ENCODE results near the gene SLC12A7.
"Not testable (repeated sequence)": the region's sequence is repeated elsewhere in the genome, so short reads cannot be mapped to it uniquely, and the experiment has no call there.

Gene SLC12A7

DNA sequence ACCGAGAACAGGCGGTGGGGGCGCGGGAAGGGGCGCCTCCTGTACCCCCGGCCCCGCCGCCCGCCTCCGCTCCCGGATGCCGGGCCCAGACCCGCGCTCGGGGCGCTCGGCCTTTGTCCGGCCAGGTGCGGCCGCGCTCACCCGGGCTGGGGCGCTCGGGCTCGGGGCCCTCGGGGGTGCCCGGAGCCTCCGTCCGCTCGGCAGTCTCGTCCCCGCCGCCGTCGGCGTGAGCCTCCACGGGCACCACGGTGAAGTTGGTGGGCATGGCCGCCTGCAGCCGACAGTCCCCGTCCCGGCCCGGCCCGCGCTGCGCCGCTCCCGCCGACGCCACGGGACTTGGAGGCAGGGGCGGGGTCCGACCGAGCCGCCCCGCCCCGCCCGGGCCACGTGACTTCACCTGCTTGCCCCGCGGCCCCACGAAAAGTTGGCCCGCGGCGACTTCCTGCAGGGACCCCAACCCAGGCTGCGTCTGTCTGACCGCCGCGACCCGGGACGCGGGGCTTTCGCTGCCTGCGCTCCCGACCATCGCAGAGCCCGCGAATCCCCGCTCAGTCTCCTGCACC is at the start of gene SLC12A7:
TSS of gene SLC12A7 (minus strand) at position 337 of the 563 bp plus-strand sequence. CDS start at position 265, 72 bp downstream.
- peak in 2 of 3 donors; percentile 29 to 59 for DNase-seq (ENCODE audit: low read depth in 3 of 3, low spot score in 1 of 3)

DNA sequence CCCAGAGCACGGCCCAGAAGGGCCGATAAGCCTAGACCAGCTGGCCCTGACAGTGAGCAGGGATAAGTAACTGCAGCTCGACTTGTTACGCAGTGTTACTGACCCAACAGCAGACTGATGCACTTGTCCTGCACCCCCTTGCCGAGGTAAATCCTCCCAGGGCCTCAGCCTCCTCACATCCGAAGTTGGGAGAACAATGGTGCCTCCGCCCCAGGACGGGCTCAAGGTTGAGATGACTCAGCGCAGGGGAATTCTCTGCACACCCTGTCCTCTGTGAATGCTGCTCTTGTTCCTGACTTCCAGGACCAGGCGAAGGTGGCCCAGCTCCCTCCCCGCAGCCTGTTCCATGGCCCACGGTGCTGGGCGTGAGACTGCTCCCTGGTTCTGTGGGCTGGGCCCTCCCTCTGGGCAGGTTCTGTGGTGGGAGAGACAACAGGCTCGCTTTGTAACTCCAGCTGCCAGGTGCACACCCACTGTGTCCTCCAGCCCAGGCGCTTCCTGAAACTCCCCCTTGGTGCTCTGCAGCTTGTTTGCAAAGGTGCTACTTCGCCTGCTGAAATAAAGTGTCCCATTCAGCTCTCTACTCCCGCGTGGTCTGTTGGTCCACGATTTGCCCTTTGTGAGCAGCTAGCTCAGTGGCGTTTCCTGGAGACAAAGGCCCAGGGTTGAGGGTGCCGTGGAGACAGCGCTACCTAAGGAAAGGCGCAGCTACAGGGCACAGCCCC is 49.4 kb upstream of the SLC12A7 start:
- no peak for DNase-seq (ENCODE audit: low read depth in 3 of 3, low spot score in 1 of 3)

GRCh38 chr5:1159774-1160406 is 48.0 kb upstream of the SLC12A7 start:
- no peak for DNase-seq (ENCODE audit: low read depth in 3 of 3, low spot score in 1 of 3)

- no peak for DNase-seq (ENCODE audit: low read depth in 3 of 3, low spot score in 1 of 3)
These were observed 47.4 kb upstream of the SLC12A7 start for GRCh38 chr5:1159341-1159675.

GRCh38 chr5:1158647-1159340 is 46.9 kb upstream of the SLC12A7 start:
- DNase-seq (ENCODE audit: low read depth in 3 of 3, low spot score in 1 of 3) = no peak

DNA sequence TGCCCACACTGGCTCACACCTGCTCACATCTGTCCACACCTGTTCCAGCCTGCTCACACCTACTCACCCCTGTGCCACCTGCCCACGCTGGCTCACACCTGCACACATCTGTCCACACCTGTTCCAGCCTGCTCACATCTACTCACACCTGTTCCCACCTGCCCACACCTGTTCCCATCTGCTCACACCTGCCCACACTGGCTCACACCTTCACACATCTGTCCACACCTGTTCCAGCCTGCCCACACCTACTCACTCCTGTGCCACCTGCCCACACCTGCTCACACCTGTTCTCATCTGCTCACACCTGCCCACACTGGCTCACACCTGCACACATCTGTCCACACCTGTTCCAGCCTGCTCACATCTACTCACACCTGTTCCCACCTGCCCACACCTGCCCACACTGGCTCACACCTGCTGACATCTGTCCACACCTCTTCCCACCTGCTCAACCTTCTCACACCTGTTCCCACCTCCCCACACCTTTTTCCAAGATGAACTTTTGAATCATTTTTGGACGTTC is 45.7 kb upstream of the SLC12A7 start:
- not testable (repeated sequence) for DNase-seq (ENCODE audit: low read depth in 3 of 3, low spot score in 1 of 3)

DNA sequence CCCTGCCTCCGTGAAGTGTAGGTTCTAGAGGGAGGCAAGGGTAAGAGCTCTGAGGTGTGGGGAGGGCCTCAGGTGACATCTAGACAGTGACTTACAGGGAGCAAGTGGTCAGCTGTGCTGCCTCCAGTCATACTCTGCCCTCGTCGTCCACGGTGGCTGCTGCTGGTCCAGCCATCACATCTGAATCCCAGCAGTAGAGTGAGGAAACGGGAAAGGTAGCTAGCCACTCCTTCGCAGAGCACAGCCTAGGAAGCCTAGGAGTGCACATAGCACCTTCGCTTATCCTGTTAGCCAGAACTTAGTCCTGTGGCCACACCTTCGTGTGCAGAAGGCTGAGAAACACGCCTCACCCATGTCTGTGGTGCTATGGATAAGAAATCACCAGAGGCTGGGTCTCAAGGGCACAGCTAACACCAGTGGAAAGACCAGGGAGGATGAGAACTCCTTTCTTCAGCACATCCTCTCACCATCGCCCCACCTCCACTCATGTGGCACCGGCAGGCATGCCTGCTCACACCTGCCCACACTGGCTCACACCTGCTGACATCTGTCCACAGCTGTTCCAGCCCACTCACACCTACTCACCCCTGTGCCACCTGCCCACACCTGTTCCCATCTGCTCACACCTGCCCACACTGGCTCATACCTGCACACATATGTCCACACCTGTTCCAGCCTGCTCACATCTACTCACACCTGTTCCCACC is 45.0 kb upstream of the SLC12A7 start:
- DNase-seq (ENCODE audit: low read depth in 3 of 3, low spot score in 1 of 3) = no peak

- DNase-seq (ENCODE audit: low read depth in 3 of 3, low spot score in 1 of 3) = no peak
These were observed 44.3 kb upstream of the SLC12A7 start for GRCh38 chr5:1156033-1156753.

DNA sequence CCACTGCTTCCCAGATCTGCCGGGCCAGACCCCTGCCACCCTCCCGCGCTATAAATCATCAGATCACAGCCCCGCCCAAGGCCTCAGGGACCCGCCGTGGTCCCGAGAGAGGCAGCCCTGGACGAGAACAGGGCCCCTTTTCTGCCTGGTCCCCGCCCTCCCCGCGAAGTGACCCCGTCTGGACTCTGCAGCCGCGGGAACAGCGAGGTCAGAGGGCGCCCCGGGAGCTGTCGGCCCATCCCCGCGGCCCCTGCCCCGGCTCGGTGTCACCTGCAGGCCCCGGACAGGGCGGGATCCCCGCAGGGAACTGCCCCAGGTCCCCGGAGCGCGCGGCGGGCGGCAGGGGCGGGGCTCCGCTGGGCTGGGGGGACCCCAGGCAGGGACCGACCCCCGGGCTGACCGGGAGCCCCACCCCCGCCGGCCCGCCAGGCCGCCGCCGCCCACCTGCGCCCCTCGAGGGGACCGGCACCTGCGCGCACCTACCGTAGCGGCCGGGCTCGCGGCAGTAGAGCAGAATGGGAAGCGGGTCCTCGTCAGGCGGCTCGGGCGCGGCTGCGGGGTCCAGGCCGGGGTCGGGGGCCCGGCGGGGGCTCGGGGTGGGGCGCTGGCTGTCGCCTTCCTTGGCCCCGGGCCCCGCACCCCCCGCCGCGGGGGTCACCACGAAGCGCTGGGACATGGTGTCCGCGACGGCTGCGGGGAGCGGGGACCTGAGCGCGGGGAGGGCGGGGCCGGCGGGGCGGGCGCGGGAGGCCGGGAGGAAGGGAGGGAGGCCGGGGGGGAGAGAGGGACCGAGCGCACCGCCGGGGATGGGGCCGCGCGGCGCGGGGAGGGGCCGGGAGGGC is 43.5 kb upstream of the SLC12A7 start:
- DNase-seq (ENCODE audit: low read depth in 3 of 3, low spot score in 1 of 3) = no peak

DNA sequence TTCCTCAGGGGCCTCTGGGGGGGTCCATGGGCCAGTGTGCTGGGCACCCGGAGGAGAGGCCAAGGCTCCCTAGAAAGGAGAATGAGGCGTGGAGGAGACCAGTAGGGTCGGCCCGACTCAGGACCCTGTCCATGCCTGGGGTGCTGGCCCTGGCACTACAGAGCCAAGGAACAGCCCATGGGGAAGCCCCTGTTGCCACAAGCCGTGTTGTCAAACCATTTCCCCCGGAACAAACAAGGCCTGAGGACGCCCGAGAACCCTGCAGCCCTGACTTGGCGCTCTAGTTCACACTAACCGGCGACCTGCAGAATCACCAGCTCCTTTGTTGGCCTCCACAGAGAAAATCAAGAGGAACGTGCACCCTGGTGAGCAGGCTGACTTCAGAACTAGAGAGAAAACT is 41.6 kb upstream of the SLC12A7 start:
- DNase-seq (ENCODE audit: low read depth in 3 of 3, low spot score in 1 of 3) = no peak

DNA sequence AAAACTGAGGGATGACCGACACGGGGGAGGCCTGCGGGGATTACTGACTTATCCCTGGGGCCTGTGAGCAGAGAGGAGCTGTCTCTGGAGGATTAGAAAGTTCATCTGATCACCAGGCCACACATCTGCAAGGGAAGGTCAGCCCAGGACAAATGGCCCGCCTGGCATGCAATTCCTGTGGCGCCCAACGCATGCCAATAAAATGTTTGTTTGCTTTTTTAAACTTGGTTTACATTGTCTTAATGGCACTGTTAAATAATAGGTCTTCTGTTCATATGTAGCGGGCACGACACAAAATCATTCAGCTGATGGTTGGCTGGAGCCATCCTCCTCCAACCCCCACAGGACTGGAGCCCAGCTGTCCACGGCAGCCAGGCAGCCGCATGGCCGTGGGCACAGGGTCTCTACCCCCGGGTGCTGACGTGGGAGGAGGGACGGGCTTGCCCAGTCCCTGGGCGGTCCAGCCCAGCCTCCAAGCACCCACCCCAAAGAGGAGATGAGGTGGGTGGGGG is 41.0 kb upstream of the SLC12A7 start:
- no peak for DNase-seq (ENCODE audit: low read depth in 3 of 3, low spot score in 1 of 3)

DNA sequence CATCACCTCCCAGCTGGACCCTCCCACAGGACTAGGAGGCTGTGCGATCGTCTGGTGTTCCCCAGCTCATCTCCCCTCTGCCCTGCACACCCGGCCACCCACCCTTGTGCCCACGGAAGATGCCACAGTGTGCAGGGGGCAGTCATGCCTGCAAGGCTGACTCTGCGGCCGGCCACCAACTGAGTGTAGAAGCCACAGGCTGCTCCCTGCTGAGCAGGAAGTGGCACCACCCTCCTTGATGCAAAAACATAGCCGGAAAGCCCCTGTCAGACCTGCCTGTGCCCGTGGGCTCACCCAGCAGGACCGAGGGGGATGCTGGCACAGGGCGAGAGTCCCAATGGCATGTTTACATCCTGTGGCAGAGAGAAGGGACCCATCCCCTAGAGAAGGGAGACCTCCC is 40.3 kb upstream of the SLC12A7 start:
- no peak for DNase-seq (ENCODE audit: low read depth in 3 of 3, low spot score in 1 of 3)

GRCh38 chr5:1151316-1151715 is 39.5 kb upstream of the SLC12A7 start:
- DNase-seq (ENCODE audit: low read depth in 3 of 3, low spot score in 1 of 3) = no peak

DNA sequence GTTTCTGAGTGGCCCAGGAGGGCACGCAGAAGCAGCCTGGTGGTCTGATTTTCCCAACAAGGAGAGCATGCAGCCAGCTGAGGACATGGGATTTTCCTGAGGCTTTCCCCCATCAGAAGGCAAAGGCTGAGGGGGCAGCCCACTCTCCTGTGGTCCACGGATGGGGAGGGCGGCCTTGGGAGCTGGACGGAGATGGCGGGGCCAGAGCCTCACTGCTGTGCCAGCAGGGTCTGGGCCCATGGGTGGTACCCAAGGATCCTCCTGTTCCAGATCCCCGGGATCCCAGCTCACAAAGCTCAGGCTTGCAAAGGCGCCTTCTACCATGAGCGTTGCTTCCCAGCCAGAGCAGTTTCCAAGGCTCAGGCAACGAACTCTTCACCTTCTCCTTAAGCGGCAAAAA is 39.0 kb upstream of the SLC12A7 start:
- DNase-seq (ENCODE audit: low read depth in 3 of 3, low spot score in 1 of 3) = no peak

- no peak for DNase-seq (ENCODE audit: low read depth in 3 of 3, low spot score in 1 of 3)
These were observed 33.0 kb upstream of the SLC12A7 start for GRCh38 chr5:1144638-1145396.

- DNase-seq (ENCODE audit: low read depth in 3 of 3, low spot score in 1 of 3) = no peak
These were observed 32.2 kb upstream of the SLC12A7 start for GRCh38 chr5:1144089-1144488.

DNA sequence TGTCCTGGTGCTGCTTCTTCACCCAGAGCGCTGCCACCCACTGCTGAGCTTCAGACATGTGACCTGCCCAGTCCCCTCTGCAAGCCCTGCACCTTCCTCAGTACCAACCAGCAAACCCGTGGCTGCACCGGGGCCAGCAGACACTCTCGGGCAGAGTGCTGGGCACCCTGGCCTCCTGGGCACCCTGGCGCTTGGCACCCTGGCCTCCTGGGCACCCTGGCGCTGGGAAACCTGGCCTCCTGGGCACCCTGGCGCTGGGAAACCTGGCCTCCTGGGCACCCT is 31.7 kb upstream of the SLC12A7 start:
- no peak for DNase-seq (ENCODE audit: low read depth in 3 of 3, low spot score in 1 of 3)

DNA sequence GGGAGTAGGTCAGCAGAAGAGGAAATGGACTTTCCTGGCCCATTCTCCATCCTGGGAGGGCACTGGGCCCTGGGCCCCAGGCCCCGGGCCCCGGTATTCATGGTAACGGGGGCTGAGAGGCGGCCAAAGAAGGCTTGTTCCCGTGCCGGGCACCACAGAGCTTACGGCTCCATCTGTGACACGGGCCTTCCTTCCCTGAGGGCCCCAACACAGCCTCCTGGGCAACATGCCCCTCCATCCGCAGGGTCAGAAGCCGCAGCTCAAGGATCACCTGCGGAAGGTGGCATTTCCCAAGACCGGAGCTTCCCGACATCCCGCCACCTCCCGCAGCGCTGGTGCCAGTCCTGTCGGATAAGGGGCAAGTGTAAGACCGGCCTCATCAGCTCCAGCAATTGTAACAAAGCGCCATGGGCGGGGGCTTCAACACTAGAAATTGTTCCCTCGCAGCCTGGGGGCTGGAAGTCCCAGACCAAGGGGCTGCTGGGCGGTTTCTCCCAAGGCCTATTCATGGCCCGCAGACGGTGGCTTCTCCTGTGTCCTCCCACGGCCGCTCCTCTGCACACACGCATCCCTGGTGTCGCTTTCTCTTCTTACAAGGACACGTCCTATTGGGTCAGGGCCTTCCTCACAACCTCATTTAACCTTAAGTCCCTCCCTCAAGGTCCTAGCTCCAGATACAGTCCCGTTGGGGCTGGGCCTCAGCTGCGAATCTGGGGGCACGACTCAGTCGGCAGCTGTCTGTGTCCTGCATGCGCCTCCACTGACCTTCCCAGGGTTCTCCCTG is 31.2 kb upstream of the SLC12A7 start:
- no peak for DNase-seq (ENCODE audit: low read depth in 3 of 3, low spot score in 1 of 3)
